Gastrocnemius medialis (tissue), 4 donors: ENCODE data around the gene ASAP3. TPM values are rescaled to one million over a fixed set of nuclear protein-coding genes. Genes with fewer than 3 reads are reported as not detected.

Experiments used
- ATAC-seq, 2 donors: fragments of 150-250 bp; one replicate each; pipeline ENCODE4 v1.9.1; 2016
- DNase-seq, 2 donors: peaks; one replicate each; pipeline ENCODE4 v3.0.0-alpha.2; 2019
- H3K27ac ChIP-seq, 4 donors: fragments of 200-600 bp; sonication (generic); 1 replicate in 1 of 4; 2 replicates in 3 of 4; pipeline ENCODE4 v1.5.1; 2016 to 2018; ENCODE audit warnings: mild to moderate bottlenecking in 2 of 4, moderate library complexity in 1 of 4
- H3K27me3 ChIP-seq, 3 donors: fragments of 200-600 bp; sonication (generic) in 2 of 3; 1 replicate in 1 of 3; 2 replicates in 2 of 3; pipeline versions ENCODE4 v1.5.1 to v1.6.0; 2016 to 2019; ENCODE audit warnings: mild to moderate bottlenecking in 1 of 3, moderate library complexity in 1 of 3
- H3K36me3 ChIP-seq, 2 donors: fragments of 200-600 bp; sonication (generic) in 1 of 2; one replicate each; pipeline ENCODE4 v1.5.1; 2017 to 2018
- H3K4me1 ChIP-seq, 2 donors: fragments of 200-600 bp; sonication (generic) in 1 of 2; one replicate each; pipeline ENCODE4 v1.5.1; 2016 to 2017; ENCODE audit warnings: mild to moderate bottlenecking in 2 of 2
- H3K4me3 ChIP-seq, 4 donors: fragments of 200-600 bp; sonication (generic) in 3 of 4; 1 replicate in 1 of 4; 2 replicates in 3 of 4; pipeline ENCODE4 v1.5.1; 2016 to 2019; ENCODE audit warnings: mild to moderate bottlenecking in 2 of 4
- H3K9me3 ChIP-seq, 3 donors: fragments of 200-600 bp; sonication (generic) in 2 of 3; 1 replicate in 1 of 3; 2 replicates in 2 of 3; pipeline ENCODE4 v1.5.1; 2016 to 2019
- CTCF ChIP-seq, 5 experiments: fragments of 450-650 bp in 3 of 5; fragments of 200-600 bp in 2 of 5; sonication (generic) in 2 of 5; IDR thresholded peaks in 4 of 5; conservative IDR thresholded peaks in 1 of 5; 1 replicate in 4 of 5; 2 replicates in 1 of 5; pipeline ENCODE4 v1.5.1; 2016 to 2019; ENCODE audit warnings: antibody characterized with exemption in 5 of 5, mild to moderate bottlenecking in 3 of 5, moderate library complexity in 3 of 5
- POLR2A ChIP-seq, 2 donors: fragments of 450-650 bp; IDR thresholded peaks; one replicate each; pipeline ENCODE4 v1.6.1; 2017; ENCODE audit warnings: antibody characterized with exemption in 2 of 2, mild to moderate bottlenecking in 2 of 2, moderate library complexity in 2 of 2
- in situ Hi-C, 4 donors: fragments of 200-750 bp; cut with MboI; loops; one replicate each; pipeline versions ENCODE4 v1.15.0 to v1.8.0; 2017; ENCODE audit warnings: low sequenced_read_pairs in 4 of 4
- intact Hi-C: fragments of 100-400 bp; cut with DNase I; formaldehyde crosslinking; loops from one replicate; pipeline ENCODE4 v1.15.1; 2023; ENCODE audit warnings: low total_unique reads
- total RNA-seq, 4 donors: library from RNA; depleted of rRNA; stranded (reverse); fragments of >200 nt; gene quantifications; one replicate each; pipeline versions ENCODE4 v1.1.0 to v1.2.3, GENCODE V29; 2016

Gene ASAP3
- total RNA-seq, 4 donors from 2014 or later: 55.5 to 129 (median 93.2) TPM

- intact Hi-C loops: no loop called here
- no peak for TF ChIP-seq CTCF (IDR thresholded peaks at IDR 0.05 in 4 of 5, conservative IDR thresholded peaks at IDR 0.05 in 1 of 5)
- TF ChIP-seq POLR2A (IDR thresholded peaks at IDR 0.05): no peak
- Histone ChIP-seq H3K9me3 (no peaks in the 10 kb centered on the region), H3K4me1 (peaks cover 23 to 25% of the 10 kb centered on the region in 2 donors), H3K27ac (peak overlapping the region; percentile 31 to 73 (median 48)), H3K4me3 (peak overlapping the region in 1 of 4 donors; percentile 28), H3K36me3 (no peaks in the 10 kb centered on the region), H3K27me3 (peaks cover 0 to 7% (median 5%) of the 10 kb centered on the region in 3 donors)
- DNase-seq (peak; percentile 71 to 90), ATAC-seq (peak; percentile 81 to 83)
- in situ Hi-C loops: no loop called here
Measured at GRCh38 chr1:23528250-23528978, 44.4 kb upstream of the ASAP3 start.

- Histone ChIP-seq H3K4me1 (peaks cover 23 to 25% of the 10 kb centered on the region in 2 donors), H3K27ac (peak overlapping the region in 1 of 4 donors; percentile 73), H3K27me3 (peaks cover 0 to 7% (median 5%) of the 10 kb centered on the region in 3 donors), H3K36me3 (no peaks in the 10 kb centered on the region), H3K9me3 (no peaks in the 10 kb centered on the region), H3K4me3 (no peak overlapping the region)
- no peak for DNase-seq
- TF ChIP-seq POLR2A (IDR thresholded peaks at IDR 0.05) (no peak), CTCF (IDR thresholded peaks at IDR 0.05 in 4 of 5, conservative IDR thresholded peaks at IDR 0.05 in 1 of 5) (no peak)
- intact Hi-C loops (no loop called here), in situ Hi-C loops (no loop called here)
- no peak for ATAC-seq
Measured at GRCh38 chr1:23527900-23528249, 43.9 kb upstream of the ASAP3 start.

DNA sequence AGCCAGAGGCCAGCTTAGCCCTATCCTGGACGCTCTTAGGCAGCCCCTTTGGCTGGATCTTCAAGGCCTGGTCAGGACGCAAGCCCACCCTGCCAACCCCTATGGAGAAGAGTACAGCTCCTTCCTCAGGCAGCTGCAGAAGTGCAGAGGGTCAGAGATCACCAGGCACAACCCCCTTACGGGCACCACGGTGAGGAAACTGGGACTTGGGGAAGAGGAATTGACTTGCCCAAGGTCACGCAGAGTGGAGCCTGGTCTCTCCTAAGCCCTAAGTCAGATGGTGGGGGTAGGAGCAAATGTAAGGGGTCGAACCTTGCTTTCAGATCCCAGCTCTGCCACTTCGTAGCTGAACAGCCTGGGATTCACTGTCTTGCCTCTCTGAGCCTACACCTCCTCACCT is 43.4 kb upstream of the ASAP3 start:
- Histone ChIP-seq H3K36me3 (no peaks in the 10 kb centered on the region), H3K4me3 (no peak overlapping the region), H3K9me3 (no peaks in the 10 kb centered on the region), H3K4me1 (peaks cover 23 to 25% of the 10 kb centered on the region in 2 donors), H3K27me3 (peaks cover 0 to 7% (median 5%) of the 10 kb centered on the region in 3 donors), H3K27ac (no peak overlapping the region)
- DNase-seq (no peak), ATAC-seq (no peak)
- TF ChIP-seq POLR2A (IDR thresholded peaks at IDR 0.05) (no peak), CTCF (IDR thresholded peaks at IDR 0.05 in 4 of 5, conservative IDR thresholded peaks at IDR 0.05 in 1 of 5) (no peak)
- in situ Hi-C loops (no loop called here), intact Hi-C loops (no loop called here)

- no peak for TF ChIP-seq POLR2A (IDR thresholded peaks at IDR 0.05)
- Histone ChIP-seq H3K4me3 (no peak overlapping the region), H3K4me1 (peaks cover 21 to 22% of the 10 kb centered on the region in 2 donors), H3K9me3 (no peaks in the 10 kb centered on the region), H3K27me3 (peaks cover 0 to 7% (median 5%) of the 10 kb centered on the region in 3 donors), H3K36me3 (no peaks in the 10 kb centered on the region), H3K27ac (no peak overlapping the region)
- intact Hi-C loops: no loop called here
- in situ Hi-C loops: no loop called here
- DNase-seq: no peak
- ATAC-seq: no peak
Measured at GRCh38 chr1:23526329-23527041, 42.5 kb upstream of the ASAP3 start.

DNA sequence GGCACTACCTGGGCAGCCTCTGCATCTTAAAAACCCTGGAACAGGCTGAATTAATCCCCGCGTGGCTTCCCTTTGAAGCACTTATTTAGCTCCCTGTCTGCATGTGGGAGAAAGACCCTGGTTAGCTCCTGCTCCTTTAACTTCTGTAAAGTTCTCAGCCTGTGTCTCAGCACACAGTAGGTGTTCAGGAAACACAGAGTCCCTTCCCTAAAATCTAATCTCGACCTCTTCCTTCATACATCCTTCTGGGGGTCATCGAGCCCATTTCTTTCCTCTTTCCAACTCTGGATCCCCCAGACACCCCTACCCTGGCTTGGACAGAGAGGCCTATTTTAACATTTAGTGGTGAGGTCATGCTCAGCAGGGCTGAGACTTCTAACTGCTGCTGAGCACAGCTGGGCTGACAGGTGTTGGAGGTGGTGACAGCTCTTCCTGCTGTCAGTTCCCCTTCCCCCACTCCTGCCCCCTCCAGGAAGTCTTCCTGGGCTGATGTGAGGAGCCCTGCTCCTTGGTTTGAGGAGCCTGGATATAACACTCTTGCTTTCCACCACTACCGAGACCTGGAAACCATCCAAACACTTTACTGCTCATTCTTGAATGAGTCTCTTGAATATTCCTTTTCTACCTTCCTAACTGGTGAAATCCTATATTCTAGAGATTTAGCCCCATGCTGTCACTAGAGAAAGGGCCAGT is 41.7 kb upstream of the ASAP3 start:
- TF ChIP-seq POLR2A (IDR thresholded peaks at IDR 0.05): no peak
- TF ChIP-seq CTCF (IDR thresholded peaks at IDR 0.05 in 4 of 5, conservative IDR thresholded peaks at IDR 0.05 in 1 of 5): no peak
- no peak overlapping the region for H3K4me3 ChIP-seq
- H3K4me1 ChIP-seq: peaks cover 16% of the 10 kb centered on the region in 2 donors
- in situ Hi-C loops: no loop called here
- ATAC-seq (no peak), DNase-seq (no peak)
- peaks cover 0 to 7% (median 4%) of the 10 kb centered on the region in 3 donors for H3K27me3 ChIP-seq
- no peaks in the 10 kb centered on the region for H3K36me3 ChIP-seq
- intact Hi-C loops: no loop called here
- no peak overlapping the region for H3K27ac ChIP-seq
- no peaks in the 10 kb centered on the region for H3K9me3 ChIP-seq
